ENCODE data around the gene LRP2.

DNA sequence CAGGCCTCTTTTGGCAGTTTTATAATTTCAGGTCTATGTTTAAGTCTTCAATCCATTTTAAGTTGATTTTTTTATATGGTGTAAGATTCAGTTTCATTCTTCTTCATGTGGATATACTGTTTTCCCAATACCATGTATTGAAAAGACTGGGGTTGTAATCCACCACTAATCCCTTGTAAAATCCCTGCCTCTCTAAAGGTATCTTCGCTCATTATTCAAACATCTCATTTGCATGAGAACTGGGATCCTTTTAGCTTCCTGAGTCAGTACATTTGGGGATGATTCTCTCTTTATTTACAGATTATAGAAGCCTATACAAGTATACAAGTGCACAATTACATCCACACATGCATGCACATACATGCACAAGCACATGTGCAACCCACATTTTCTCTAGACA lies 267.7 kb downstream of the LRP2 start:
- TF ChIP-seq CTCF (IDR thresholded peaks at IDR 0.05) (no peak), POLR2A (IDR thresholded peaks at IDR 0.05) (no peak)

Data from uterus (tissue), 2 donors.